GM18517 (cell line): ENCODE results near the gene IL17RC.

Experiments used
- ATAC-seq: cut with Tn5 transposase; IDR thresholded peaks from one replicate; pipeline ENCODE4 v1.9.1; 2021; ENCODE audit warnings: mild to moderate bottlenecking, moderate library complexity; ENCODE audit not compliant: unreplicated experiment

Gene IL17RC

GRCh38 chr3:9942934-9943690, 26.2 kb downstream of the IL17RC start:
- ATAC-seq: no peak

DNA sequence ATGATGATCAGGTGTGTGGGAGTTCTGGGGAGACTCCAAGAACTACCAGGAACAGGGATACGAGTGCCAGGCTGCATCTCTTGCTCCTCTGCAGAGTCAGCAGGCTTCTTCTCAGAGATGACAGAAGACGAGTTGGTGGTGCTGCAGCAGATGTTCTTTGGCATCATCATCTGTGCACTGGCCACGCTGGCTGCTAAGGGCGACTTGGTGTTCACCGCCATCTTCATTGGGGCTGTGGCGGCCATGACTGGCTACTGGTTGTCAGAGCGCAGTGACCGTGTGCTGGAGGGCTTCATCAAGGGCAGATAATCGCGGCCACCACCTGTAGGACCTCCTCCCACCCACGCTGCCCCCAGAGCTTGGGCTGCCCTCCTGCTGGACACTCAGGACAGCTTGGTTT, 27.4 kb downstream of the IL17RC start:
- ATAC-seq: no peak

- no peak for ATAC-seq
Measured at GRCh38 chr3:9945358-9945757, 28.5 kb downstream of the IL17RC start.

- peak; percentile 51 for ATAC-seq
Measured at GRCh38 chr3:9946112-9947024, 29.5 kb downstream of the IL17RC start.

DNA sequence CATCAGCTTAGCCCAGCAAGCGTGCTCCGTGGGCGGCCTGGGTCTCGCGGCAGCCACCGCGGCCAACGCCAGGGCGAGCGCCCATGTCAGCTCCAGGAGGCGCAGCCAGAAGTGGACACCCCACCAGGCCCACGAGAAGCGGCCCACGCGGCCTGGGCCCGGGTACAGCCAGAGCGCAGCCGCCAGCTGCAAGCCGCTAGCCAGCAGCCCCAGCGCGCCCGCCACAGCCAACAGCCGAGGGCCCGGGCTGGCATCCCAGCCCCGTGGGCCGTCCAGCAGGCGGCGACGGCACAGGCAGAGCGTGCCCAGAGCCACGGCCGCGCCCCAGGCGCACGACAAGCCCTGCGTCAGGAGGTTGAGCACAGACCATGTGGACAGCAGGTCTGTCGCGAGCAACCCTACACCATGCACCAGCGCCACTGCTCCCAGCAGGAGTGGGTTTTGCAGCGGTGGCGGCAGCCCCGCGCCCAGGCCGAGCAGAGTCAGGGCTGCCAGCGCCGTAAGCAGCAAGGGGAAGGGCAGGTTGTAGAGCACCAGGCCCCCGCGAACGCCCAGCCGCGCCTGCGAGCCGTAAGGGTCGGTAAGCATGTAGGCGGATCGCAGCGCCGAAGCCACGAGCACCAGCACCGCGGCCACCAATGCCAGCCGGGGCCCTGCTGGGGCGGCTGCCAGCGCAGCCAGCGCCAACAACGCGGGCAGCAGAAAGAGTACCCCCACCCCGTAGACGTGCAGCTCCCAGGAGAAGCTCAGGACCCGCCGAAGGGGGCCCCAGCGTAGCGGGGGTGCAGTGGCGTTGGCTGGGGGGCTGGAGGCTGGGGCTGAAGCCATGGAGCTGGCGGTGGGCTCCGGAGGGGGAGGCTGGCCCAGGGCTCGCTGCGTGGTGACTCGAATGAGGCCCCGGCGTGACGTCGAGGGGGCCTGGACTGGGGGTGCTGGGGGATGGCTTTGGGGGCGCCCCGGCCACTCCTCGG, 30.4 kb downstream of the IL17RC start:
- ATAC-seq: no peak

DNA sequence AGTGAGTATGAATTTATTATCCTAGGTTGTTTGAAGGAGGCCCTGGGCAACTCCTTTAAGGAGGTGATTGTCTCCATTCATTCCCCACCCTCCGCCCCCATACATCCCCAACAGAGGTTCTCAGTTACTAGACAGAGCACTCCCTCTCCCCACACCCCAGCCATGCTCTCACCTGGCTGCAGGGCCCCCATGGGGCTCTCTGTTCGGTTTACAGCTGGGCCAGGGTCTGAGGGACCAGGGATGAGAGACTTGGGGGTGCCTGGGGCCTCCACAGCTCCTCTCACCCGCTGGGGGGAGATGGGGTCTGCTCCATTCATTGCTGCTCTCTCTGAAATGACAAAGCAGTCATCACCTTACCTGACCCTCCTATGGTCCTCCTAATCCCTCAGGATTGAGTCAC, 31.7 kb downstream of the IL17RC start:
- no peak for ATAC-seq

DNA sequence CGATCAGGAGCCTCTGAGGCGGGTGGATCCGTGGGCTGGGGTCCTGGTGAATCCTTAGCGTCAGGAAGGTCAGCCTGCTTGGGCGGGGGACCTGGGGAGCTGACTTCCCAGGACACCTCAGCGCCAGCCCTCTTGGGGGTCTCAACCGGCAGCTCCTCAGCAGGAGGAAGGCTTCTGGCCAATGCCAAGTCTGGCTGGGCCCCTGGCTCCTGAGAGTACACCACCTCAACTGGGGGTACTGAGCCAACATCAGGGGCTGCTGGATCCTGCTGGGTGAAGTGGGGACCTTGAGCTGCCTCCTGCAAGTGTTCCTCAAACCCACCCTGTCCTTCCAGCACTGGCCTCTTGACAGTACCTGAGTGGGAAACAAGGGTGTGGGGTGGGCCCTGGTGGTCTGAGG, 32.2 kb downstream of the IL17RC start:
- no peak for ATAC-seq

- ATAC-seq: no peak
Measured at GRCh38 chr3:9949626-9950025, 32.7 kb downstream of the IL17RC start.

- ATAC-seq: no peak
Measured at GRCh38 chr3:9951126-9951525, 34.2 kb downstream of the IL17RC start.

DNA sequence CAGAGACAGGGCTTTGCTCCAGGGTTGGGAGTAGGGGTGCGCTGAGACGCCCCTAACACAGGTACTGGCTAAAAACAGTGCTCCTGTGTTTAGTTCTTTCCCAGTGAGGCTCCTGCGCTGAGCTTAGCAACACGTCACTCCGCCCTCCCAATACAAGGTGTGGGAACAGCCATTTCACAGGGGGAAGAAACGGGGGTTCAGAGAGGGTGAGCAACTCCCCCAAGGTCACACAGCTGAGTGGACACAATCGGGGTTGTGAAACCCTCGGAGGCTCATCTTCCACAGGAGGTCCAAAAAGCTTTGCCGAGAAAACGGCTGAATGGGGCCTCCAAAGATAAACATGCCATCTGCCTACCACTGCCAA, 34.7 kb downstream of the IL17RC start:
- ATAC-seq: no peak

DNA sequence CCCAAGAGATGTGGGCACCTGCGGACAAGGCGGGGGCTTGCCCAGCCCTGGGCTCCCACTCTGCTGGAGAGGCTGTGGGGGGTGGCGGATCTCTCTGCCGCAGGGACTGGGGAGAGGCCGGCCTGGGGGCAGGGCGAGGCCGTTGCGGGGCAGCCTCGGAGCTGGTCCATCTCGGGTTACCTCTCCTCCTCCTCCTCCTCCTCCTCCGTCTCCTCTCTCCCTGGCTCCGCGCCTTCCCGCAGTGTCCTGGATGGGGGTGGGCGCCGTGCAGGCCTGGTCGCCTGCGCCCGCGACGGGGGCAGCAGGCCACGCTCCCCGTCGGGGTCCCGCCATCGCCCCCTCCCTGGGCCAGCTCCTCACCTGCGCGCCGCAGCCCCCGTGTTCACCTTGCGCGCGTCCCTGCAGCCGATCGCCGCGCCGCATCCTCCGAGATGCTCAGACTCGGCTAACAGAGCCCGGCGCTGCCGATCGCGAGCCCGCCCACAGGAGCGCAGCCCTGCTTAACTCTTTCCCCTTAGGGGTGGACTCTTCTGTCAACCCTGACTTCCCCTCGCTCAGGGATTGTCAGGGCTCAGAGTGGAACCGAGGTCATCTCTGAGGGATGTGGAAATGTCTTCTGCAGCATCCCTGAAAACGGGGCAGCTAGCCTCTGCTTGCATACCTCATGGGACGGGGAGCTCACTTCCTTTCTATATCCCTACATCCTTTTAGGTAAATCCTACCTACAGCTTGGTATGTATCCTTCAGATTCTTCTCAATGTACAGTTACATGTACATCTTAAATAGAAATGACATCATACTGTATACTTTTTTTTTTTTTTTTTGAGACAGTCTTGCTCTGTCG, 35.3 kb downstream of the IL17RC start, which contains the start of gene PRRT3:
PRRT3 (minus strand) TSS at position 447 of the 844 bp plus-strand sequence. CDS start 2,293 bp downstream, outside the sequence.
- ATAC-seq: peak; percentile 58

- ATAC-seq: no peak
Measured at GRCh38 chr3:9955067-9955502, 38.2 kb downstream of the IL17RC start.

DNA sequence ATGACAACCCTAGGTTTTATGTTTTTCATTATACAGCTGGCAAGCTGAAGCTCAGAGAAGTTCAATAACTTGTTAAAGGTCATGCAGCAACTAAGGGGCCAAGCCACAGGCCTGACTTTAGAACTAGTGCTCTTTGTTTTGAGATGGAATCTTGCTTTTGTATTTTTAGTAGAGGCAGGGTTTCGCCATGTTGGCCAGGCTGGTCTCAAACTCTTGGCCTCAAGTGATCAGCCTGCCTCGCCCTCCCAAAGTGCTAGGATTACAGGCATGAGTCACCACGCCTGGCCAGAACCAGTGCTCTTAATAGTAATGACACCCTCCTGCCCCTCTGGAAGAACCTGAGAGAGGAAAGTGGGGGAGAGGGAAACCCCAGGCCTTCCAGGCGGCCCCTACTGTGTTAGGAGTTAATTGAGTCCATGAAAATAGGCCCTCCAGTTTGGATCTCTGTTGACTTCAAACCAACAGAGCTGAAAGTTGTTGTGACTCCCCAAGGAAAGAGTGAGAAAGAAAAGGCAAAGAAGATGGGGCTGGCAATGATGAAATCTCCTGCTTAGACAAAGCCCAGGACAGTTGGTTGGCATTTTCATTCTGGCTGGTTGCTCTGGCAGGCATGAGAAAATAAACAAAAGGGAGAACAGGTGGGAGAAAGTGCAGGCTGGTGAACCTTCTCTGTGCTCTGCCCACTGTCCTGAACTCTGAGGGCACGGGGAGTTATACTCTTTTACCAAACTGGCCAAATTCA, 38.9 kb downstream of the IL17RC start:
- no peak for ATAC-seq

- ATAC-seq: no peak
Measured at GRCh38 chr3:9957214-9957613, 40.3 kb downstream of the IL17RC start.

DNA sequence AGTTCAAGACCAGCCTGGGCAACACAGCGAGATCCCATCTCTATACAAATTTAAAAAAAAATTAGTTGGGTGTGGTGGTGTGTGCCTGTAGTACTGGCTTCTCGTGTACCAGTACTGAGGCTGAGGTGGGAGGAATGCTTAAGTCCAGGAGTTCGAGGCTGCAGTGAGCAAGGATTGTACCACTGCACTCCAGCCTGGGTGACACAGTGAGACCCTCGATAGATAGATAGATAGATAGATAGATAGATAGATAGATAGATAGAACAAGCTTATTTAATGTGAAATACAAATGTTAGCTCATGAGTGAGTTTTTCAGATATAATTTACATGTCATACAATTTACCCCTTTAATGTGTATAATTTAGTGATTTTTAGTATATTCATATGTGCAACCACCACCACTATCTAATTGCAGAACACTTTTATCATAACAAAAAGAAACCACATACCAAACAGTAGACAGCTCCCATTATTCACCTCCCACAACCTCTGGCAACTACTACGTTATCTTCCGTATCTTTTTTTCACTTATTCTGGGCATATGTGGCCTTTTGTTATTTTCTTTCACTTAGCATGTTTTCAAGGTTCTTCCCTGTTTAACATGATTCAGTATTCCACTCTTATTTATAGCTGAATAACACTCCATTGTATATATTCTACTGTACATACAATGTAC, 48.4 kb downstream of the IL17RC start:
- no peak for ATAC-seq

- ATAC-seq: no peak
Measured at GRCh38 chr3:9966841-9967240, 49.9 kb downstream of the IL17RC start.

- no peak for ATAC-seq
Measured at GRCh38 chr3:9969632-9970019, 52.7 kb downstream of the IL17RC start.

- no peak for ATAC-seq
Measured at GRCh38 chr3:9970020-9970652, 53.2 kb downstream of the IL17RC start.
